ENCODE measurements around the gene SBK2.
"Not testable (repeated sequence)": the region's sequence is repeated elsewhere in the genome, so short reads cannot be mapped to it uniquely, and the experiment has no call there.

The SBK2 gene

DNA sequence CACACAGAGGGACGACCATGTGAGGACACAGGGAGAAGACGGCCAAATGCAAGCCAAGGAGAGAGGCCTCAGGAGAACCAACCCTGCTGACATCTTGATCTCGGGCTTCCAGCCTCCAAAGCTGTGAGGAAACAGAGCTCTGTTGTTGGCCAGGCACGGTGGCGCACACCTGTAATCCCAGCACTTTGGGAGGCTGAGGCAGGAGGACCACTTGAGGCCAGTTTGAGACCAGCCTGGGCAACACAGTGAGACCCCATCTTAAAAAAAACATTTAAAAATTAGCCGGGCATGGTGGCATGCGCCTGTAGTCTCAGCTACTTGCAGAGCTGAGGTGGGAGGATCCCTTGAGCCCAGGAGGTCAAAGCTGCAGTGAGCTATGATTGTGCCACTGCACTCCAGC is 2.7 kb downstream of the SBK2 start:
- DNase-seq, result not testable (repeated sequence)

DNA sequence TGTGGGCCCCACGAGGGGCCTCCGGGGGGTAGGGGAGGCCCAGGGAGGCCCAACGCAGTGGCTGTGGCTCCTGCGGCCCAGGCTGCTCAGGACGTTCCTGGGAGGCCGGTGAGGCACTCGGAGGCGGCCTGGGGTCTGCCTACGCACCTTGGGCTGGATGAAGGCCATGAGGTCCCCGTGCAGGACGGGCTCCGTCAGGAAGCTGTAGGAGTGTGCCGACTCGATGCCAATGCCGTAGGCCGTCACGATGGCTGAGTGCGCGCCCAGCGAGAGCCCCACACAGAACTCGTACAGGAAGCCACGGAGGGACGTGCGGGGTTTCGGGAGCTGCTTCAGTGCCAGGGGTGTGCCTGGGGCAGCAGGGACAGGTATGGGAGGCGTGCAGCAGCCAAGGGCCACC is 5.9 kb downstream of the SBK2 start:
- DNase-seq, result no peak

DNA sequence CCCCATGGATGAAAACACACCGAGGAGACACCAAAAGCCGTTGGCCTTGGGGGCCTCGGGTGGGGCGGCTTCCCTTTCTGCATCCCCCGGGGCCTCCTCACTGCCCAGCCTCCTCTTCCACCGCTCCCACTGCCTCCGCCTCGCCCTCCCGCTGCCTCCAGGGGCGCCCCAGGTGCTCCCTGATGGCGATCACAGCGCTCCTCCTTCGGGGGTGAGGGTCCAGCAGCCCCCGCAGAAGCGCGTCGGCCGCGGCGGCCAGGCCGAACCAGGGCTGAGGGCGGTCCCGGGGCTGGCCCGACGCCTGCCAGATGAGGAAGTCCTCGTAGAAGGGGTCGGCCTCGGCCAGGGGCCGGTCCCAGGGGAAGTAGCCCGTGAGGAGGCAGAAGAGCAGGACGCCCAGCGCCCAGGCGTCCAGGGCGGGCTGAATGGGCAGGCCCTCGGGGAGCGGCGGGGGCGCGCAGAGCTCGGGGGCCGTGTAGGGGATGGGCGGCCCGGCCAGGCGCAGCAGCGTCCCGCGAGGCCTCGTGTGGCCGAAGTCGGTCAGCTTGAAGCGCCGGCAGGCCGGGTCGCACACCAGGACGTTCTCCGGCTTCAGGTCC is 7.2 kb downstream of the SBK2 start:
- DNase-seq, result no peak

DNA sequence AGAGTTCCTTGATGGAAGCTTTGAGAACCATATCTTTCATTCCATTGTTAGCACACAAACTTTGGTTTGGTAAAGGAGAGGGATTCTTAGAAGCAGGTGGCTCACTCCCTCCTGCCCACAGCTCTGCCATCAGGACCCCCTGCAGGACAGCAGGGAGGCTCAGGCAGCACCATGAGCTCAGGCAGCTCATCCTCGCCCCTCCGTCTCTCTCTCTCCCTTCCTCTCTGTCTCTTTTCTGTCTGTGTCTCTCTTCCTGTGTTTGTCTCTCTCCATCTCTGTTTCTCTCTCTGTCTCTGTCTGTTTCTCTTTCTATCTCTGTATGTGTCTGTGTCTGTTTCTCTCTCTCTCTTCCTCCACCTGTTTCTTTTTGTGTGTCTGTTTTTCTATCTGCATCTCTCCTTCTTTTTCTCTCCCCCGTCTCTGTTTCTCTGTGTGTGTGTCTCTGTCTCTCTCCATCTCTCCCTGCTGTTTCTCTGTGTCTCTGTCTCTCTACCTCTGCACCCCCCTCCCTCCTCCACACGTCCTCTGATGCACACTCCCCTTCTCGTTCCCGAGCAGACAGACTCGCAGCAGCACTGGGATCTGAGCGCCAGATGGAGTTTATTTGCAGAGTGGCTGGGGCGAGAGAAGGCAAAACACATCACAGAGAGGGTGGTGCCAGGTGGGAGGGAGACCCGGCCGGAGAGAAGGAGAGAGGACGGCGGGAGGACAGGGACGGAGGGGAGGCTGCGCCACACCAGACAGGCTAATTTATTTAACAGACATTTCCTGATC is 8.7 kb downstream of the SBK2 start:
- DNase-seq, result peak; percentile 26

DNA sequence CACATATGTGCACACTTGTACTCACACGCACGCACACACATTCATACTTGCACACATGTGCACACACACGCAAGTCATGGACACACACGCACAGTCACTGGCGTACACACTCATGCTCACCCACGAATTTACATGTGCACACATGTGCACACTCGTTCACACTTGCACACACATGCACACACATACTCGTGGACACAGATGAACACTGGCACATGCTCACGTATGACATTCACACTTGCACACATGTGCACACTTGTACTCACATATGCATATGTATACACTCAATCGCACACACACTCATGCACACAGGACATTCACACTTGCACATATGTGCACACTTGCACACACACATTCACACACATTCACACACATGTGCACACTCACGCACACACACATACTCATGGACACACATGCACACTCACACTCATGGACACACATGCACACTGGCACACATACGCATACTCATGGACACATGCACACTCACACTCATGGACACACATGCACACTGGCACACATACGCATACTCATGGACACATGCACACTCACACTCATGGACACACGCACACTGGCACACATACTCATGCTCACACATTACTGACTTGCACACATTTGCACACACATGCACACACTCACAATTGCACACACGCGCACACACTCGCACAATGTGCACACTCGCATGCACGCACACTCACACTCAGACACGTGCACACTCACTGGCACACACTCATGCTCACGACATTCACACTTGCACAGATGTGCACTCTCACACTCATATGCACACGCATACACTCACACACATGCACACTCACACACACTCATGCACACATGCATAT is 9.5 kb downstream of the SBK2 start:
- DNase-seq, result no peak

DNA sequence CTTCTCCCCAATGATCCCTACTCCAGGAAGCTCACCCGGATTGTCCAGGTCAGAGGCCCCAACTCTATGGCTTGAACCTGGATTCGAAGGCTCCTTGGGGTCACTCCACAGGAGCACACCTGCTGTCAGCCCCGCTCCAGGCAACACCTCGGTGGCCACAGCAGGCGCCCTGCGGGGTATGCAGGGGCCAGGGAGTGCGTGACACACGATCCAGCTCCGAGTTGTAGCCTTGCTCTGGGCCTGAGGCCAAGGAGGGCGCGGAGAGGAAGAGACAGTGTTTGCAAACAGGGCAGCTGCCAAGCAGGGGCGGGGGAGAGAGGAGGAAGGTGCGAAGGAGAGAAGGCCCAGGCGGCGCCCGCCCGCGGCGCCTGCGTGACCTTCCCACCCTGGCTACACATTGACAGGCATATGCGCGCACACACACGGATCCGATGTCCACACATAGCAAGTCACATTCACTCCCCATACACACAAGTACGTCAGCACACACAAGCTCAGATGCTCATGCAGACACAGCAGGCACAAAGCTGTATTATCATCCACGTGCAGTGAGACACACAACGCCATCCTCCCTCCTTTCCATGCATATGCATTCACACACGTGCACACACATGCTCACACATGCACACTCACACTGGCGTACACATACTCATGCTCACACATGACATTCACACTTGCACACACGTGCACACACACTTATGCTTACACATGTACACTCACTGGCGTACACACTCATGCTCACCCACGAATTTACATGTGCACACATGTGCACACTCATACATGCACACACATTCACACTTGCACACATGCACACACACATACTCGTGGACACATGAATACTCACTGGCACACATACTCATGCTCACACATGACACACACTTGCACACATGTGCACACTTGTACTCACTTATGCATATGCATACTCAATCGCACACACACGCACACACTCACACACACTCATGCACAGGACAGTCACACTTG is 10.4 kb downstream of the SBK2 start:
- DNase-seq, result peak; percentile 67

DNA sequence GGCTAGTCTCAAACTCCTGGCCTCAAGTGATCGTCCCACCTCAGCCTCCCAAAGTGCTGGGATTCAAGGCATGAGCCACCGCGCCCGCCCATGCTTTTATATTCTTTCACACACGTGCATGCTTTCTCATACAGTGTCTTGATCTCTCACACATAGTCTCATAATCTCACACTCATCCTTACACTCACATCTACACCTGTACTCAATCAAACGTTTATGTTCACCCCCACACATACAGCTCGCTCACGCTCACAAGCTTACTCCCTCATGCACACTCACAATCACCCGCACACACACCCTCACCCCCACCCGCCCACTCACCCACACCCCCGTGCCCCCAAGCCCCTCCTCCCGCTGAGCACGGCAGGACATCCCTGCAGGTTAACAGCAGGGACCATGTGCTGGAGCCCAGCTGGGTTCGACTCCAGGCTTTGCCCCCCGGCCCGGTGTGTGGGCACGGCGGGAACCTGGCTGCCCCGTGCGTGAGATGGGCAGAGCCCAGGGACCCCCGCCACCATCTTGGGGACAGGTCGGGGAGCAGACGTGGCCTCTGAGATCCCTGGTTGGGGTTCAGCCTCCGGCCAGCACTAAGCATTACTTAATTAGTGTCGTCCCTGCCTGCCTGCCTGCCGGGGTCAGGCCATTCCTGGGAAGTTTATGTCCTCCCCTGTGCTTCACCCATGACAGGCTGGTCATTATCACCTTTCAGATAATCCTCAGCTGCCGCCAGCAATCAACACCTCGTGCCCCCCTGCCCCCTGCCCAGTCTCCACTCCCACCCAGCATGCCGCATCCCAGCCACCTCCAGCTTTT is 11.4 kb downstream of the SBK2 start:
- DNase-seq, result no peak

DNA sequence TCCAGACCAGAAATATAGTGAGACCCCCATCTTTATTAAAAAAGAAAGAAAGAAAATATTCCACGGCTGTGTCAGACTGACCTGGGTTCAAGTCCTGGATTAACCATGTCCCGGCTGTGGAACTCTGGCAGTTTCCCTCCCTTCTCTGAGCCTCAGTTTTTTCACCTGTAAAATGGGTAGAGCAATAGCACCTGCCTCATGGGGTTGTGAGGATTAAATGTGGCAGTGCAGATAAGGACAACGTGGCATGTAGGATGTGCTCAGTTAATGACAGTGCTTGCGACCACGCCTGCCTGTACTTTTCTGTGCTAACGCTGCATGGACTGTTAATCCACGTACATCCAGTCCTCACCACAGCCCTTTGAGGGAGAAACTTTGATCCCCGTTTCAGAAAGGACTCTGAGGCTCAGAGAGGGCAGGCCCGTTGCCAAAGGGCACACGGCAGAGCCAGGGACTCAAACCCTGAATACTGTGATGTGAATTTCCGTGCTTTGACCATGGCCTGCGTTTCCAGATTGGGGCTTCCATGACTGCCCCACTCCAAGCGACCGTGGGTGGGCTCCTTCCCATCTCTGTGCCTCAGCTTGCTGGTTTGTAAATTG is 16.1 kb downstream of the SBK2 start:
- DNase-seq, result no peak

DNA sequence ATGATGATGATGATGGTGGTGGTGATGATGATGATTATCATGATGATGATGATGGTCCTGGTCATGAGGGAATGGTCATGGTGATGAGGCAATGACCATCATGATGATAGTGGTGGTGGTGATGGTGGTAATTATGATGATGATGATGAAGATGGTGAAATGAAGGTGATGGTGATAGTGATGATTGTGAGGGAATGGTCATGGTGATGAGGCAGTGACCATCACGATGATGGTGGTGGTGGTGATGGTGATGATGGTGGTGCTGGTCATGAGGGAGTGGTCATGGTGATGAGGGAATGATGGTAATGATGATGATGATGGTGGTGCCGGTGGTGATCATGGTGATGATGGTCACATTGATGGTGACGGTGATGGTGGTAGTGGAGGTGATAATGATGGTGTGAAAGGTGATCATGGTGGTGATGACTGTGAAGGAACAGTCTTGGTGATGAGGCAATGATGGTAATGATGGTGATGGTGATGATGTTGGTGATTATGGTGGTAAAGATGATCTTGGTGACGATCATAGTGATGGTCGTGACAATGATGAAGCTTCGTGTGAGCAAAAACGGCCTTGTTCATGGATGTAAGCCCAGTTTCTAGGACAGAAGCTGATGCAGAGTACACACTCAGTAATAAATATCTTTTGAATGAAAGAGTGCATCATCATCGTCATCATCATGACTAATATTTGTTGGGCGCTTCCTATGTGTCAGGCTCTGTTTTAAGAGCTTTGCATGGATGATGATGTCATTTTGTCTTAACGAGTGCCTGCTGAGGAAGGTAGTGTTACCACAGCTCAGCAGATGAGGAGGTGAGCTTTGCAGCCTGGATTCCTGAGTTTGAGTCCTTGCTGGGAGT is 17.3 kb downstream of the SBK2 start:
- DNase-seq, result peak; percentile 86

DNA sequence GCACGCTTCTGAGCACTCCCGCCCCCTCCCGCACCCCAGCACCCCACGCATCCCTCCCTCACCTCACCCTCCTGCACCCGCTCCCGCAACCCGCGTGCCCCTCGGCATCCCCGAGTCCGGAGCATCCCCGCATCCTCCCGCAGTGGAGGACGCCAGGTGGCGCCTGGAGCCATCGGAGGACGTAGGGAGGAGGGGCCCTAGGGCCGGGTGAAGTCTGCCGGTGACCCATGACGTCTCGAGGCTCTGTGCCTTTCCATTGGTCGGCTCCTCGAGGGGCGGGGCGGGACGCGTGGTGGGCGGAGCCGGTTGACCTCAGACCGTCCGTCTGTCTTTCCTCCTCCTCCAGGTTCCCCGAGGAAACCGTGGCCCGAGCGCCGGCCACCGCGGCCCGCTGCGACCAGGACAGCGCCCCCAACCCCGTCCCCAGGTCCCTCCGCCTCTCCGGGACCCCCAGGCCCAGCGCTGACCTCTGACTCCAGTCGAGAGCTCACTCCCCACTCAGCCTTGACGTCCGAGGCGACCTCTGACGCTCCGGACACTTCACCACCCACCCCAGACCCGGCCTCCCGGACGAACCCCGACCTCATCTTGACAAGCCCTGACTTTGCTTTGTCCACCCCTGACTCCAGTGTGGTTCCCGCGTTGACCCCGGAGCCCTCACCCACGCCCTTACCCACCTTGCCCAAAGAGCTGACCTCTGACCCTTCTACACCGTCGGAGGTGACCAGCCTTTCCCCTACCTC is 19.9 kb downstream of the SBK2 start:
- peak; percentile 91 for DNase-seq

DNA sequence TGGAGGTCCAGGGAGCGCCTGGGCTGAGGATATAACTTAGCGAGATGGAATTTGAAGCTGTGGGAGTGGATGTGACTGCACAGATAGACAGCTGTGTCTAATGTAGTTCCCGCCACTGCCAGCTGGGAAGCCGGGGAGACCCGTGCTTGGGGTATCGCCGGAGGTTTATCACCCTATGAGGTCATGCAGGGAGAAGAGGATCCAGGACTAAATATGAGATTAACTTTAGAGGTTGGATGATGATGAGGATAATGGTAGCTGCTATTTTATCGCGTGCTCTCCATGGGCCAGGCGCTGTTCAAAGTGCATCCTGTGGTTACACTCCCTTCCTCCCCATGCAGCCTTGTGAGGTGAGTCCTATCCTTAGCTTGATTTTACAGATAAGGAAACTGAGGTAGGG is 28.8 kb downstream of the SBK2 start:
- DNase-seq, result no peak

DNA sequence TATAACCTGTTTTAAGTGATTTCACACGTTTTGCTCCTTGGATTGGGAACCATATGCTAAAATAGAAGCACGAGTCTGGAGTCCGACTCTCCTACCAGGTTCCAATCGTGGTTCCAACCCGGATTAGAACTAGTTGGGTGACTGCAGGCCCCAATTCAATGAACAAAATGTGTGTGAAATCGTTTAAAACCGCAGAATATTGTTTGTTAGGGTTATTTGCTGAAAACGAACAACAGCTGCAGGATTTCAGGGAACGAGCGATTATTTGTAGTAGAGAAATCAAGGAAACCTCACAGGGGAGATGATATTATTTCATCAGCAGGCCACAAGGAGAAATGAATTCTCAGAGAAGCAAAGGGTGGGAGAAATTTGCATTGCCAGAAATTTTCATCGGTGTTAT is 32.0 kb downstream of the SBK2 start:
- DNase-seq, result no peak

DNA sequence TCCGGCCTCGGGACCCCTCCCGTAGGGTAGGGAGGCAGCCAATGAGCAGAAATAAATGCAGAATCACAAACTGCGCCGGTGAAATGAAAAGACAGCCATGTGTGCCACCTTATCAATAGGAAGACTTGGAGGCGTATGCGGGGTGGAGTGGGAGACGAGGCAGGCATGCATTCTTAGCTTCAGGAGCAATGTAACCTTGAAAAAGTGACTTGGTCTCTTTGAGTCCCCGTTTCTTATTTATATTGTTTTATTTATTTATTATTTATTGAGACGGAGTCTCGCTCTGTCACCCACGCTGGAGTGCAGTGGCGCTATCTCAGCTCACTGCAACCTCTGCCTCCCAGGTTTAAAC is 32.7 kb downstream of the SBK2 start:
- no peak for DNase-seq

DNA sequence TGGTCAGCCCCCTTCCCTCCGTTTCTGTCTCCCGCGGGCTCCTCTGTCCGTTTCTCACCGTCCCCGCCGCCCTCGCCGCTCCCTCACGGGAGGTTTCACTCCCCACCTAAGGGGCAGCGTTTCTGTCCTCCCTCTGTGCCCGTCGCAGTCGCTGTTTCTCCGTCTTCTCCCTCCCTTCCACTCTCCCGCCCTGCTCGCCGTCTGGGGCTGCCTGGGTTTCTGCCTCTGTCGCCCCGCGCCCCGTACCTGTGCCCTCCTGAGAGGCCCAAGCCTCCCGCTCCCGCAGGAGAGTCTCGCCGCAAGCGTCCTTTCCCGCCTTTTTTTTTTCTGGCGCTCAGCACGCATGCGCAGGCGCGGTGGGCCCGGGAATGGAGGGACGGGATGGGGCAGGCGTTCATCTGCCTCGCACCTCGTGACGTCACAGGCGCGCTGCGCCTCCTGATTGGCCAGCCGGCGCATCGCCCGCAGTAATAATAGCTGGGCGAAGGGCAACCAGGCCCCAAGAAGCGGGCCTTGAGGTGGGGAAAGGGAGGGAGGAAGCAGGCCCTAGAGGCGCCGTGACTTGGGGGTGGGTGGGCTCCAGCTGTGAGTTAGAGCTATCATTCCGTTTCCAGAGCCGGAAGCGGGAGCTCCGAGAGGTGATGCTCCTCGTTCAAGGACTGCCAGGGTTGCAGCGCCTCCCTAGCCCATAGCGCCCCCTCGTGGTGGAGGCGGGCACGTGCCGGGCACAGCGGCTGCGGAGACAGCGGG is 33.3 kb downstream of the SBK2 start:
- peak; percentile 93 for DNase-seq

DNA sequence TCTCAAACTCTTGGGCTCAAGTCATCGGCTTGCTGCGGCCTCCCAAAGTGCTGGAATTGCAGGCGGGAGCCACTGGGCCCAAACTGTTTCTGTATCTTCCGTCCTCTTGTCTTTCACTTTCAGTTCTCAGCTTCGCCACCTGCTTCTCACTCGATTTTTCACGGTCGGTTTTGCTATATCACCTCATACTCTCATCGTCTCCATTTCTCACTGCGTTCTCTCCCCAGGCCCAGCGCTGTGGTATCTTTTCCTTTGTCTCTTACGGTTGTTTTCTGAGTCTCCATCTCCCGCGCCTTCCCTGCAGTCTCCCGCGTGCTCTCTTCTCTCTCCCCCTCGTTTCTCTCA is 33.8 kb downstream of the SBK2 start:
- no peak for DNase-seq

DNA sequence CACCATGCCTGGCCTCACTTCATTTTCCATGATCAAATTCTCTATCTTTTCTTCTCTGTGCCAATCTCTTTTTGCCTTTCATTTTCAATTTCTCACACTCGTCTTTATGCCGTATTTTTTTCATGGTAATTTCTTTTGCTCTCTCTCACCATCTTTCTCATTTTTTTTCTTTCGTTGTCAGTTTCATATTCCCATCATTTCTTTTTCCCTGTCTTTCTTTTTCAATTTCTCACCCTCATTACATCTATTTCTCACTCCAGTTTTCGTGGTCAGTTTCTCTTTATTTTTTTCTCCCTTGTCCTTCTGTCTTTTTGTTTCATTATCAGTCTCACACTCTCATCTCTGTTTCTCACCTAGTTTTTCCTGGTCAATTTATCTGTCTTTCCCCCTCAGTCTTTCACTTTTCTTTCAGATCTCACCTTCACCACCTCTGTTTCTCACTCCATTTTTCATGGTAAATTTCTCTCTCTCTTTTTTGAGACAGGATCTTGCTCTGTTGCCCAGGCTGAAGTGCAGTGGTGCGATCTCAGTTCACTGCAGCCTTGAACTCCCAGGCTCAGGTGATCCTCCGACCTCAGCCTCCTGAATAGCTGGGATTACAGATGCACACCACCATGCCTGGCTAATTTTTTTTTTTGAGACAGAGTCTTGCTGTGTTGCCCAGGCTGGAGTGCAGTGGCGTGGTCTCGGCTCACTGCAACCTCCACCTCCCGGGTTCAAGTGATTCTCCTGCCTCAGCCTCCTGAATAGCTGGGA is 34.6 kb downstream of the SBK2 start:
- DNase-seq, result no peak

DNA sequence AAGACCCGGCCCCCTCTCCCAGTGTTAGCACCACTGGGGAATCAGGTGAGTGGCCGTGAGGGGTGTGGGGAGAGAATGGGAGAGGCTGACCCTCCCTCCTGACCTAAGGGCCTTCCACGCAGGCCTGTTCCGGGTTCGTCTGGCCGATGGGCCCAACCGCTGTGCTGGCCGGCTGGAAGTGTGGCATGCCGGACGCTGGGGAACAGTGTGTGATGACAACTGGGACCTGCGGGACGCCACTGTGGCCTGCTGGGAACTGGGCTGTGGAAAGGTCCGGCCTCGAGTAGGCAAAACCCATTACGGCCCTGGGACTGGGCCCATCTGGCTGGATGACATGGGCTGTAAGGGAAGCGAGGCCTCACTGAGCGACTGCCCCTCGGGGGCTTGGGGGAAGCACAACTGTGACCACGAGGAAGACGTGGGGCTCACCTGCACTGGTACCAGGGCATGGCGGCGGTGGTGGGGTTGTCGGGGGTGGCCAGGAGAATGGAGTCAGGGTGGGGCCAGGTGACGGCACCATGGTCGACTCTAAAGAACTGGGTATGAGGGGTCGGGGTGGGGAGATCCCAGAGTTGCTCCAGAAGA is 36.5 kb downstream of the SBK2 start:
- no peak for DNase-seq
